Measurements from ENCODE around the gene PDXDC1.
A peak's percentile ranks its signal among the peaks of the same experiment; 100 is the strongest.
"Not testable (repeated sequence)": the region's sequence is repeated elsewhere in the genome, so short reads cannot be mapped to it uniquely, and the experiment has no call there.

Gene PDXDC1

GRCh38 chr16:14976971-14977736, 2.3 kb downstream of the PDXDC1 start:
- H3K9me3 ChIP-seq (ENCODE audit: severe bottlenecking); H3K36me3 ChIP-seq (ENCODE audit: low read depth); H3K27ac ChIP-seq (ENCODE audit: poor library complexity, severe bottlenecking); ATAC-seq (ENCODE audit: low read depth); H3K4me1 ChIP-seq (ENCODE audit: insufficient read depth, poor library complexity, severe bottlenecking); H3K4me3 ChIP-seq (ENCODE audit: severe bottlenecking); H3K27me3 ChIP-seq (ENCODE audit: insufficient read depth, poor library complexity, severe bottlenecking); DNase-seq (ENCODE audit: low spot score): not testable (repeated sequence)

- DNase-seq (ENCODE audit: low spot score); H3K4me3 ChIP-seq (ENCODE audit: severe bottlenecking); H3K9me3 ChIP-seq (ENCODE audit: severe bottlenecking); ATAC-seq (ENCODE audit: low read depth); H3K27me3 ChIP-seq (ENCODE audit: insufficient read depth, poor library complexity, severe bottlenecking); H3K4me1 ChIP-seq (ENCODE audit: insufficient read depth, poor library complexity, severe bottlenecking); H3K36me3 ChIP-seq (ENCODE audit: low read depth); H3K27ac ChIP-seq (ENCODE audit: poor library complexity, severe bottlenecking): not testable (repeated sequence)
Observed at GRCh38 chr16:14978281-14978680, 3.5 kb downstream of the PDXDC1 start.

GRCh38 chr16:14978908-14979307, 4.1 kb downstream of the PDXDC1 start:
- H3K4me1 ChIP-seq (ENCODE audit: insufficient read depth, poor library complexity, severe bottlenecking): not testable (repeated sequence)

GRCh38 chr16:14981234-14981633, 6.4 kb downstream of the PDXDC1 start:
- not testable (repeated sequence) for H3K27ac ChIP-seq (ENCODE audit: poor library complexity, severe bottlenecking); H3K4me3 ChIP-seq (ENCODE audit: severe bottlenecking); H3K9me3 ChIP-seq (ENCODE audit: severe bottlenecking); H3K4me1 ChIP-seq (ENCODE audit: insufficient read depth, poor library complexity, severe bottlenecking); ATAC-seq (ENCODE audit: low read depth); H3K27me3 ChIP-seq (ENCODE audit: insufficient read depth, poor library complexity, severe bottlenecking); DNase-seq (ENCODE audit: low spot score)
- H3K36me3 ChIP-seq (ENCODE audit: low read depth): peaks cover 14% of the 10 kb centered on the region

More at GRCh38 chr16:14978908-14979307, 4.1 kb downstream of the PDXDC1 start:
- H3K9me3 ChIP-seq (ENCODE audit: severe bottlenecking); DNase-seq (ENCODE audit: low spot score); H3K36me3 ChIP-seq (ENCODE audit: low read depth); H3K4me3 ChIP-seq (ENCODE audit: severe bottlenecking); H3K27ac ChIP-seq (ENCODE audit: poor library complexity, severe bottlenecking); ATAC-seq (ENCODE audit: low read depth); H3K27me3 ChIP-seq (ENCODE audit: insufficient read depth, poor library complexity, severe bottlenecking): not testable (repeated sequence)

- 0 out of 3 replicates have a peak, but pooled peaks have one; percentile 15 for ATAC-seq (ENCODE audit: low read depth)
- not testable (repeated sequence) for H3K27ac ChIP-seq (ENCODE audit: poor library complexity, severe bottlenecking); H3K9me3 ChIP-seq (ENCODE audit: severe bottlenecking); H3K4me3 ChIP-seq (ENCODE audit: severe bottlenecking); DNase-seq (ENCODE audit: low spot score); H3K4me1 ChIP-seq (ENCODE audit: insufficient read depth, poor library complexity, severe bottlenecking); H3K27me3 ChIP-seq (ENCODE audit: insufficient read depth, poor library complexity, severe bottlenecking)
- H3K36me3 ChIP-seq (ENCODE audit: low read depth): peaks cover 17% of the 10 kb centered on the region
Observed at GRCh38 chr16:14982521-14982920, 7.7 kb downstream of the PDXDC1 start.

GRCh38 chr16:14988092-14988491, 13.3 kb downstream of the PDXDC1 start:
- H3K36me3 ChIP-seq (ENCODE audit: low read depth): peaks cover 14% of the 10 kb centered on the region
- not testable (repeated sequence) for H3K27ac ChIP-seq (ENCODE audit: poor library complexity, severe bottlenecking); ATAC-seq (ENCODE audit: low read depth); H3K9me3 ChIP-seq (ENCODE audit: severe bottlenecking); H3K4me3 ChIP-seq (ENCODE audit: severe bottlenecking); H3K27me3 ChIP-seq (ENCODE audit: insufficient read depth, poor library complexity, severe bottlenecking); H3K4me1 ChIP-seq (ENCODE audit: insufficient read depth, poor library complexity, severe bottlenecking); DNase-seq (ENCODE audit: low spot score)

GRCh38 chr16:14988661-14989191, 13.9 kb downstream of the PDXDC1 start:
- H3K27ac ChIP-seq (ENCODE audit: poor library complexity, severe bottlenecking); H3K4me1 ChIP-seq (ENCODE audit: insufficient read depth, poor library complexity, severe bottlenecking); ATAC-seq (ENCODE audit: low read depth); H3K9me3 ChIP-seq (ENCODE audit: severe bottlenecking); H3K27me3 ChIP-seq (ENCODE audit: insufficient read depth, poor library complexity, severe bottlenecking); H3K4me3 ChIP-seq (ENCODE audit: severe bottlenecking): not testable (repeated sequence)
- peak; percentile 69 for DNase-seq (ENCODE audit: low spot score)
- peaks cover 14% of the 10 kb centered on the region for H3K36me3 ChIP-seq (ENCODE audit: low read depth)

GRCh38 chr16:14989291-14990281, 14.8 kb downstream of the PDXDC1 start:
- not testable (repeated sequence) for H3K27me3 ChIP-seq (ENCODE audit: insufficient read depth, poor library complexity, severe bottlenecking); H3K27ac ChIP-seq (ENCODE audit: poor library complexity, severe bottlenecking); DNase-seq (ENCODE audit: low spot score); H3K4me3 ChIP-seq (ENCODE audit: severe bottlenecking); H3K9me3 ChIP-seq (ENCODE audit: severe bottlenecking); H3K4me1 ChIP-seq (ENCODE audit: insufficient read depth, poor library complexity, severe bottlenecking)
- peaks cover 12% of the 10 kb centered on the region for H3K36me3 ChIP-seq (ENCODE audit: low read depth)
- ATAC-seq (ENCODE audit: low read depth): peak; percentile 59

- ATAC-seq (ENCODE audit: low read depth); H3K27me3 ChIP-seq (ENCODE audit: insufficient read depth, poor library complexity, severe bottlenecking); DNase-seq (ENCODE audit: low spot score); H3K4me3 ChIP-seq (ENCODE audit: severe bottlenecking); H3K27ac ChIP-seq (ENCODE audit: poor library complexity, severe bottlenecking); H3K4me1 ChIP-seq (ENCODE audit: insufficient read depth, poor library complexity, severe bottlenecking); H3K9me3 ChIP-seq (ENCODE audit: severe bottlenecking); H3K36me3 ChIP-seq (ENCODE audit: low read depth): not testable (repeated sequence)
Observed at GRCh38 chr16:14993277-14994151, 18.7 kb downstream of the PDXDC1 start.

GRCh38 chr16:14996702-14997101, 21.9 kb downstream of the PDXDC1 start:
- peaks cover 23% of the 10 kb centered on the region for H3K36me3 ChIP-seq (ENCODE audit: low read depth)
- not testable (repeated sequence) for DNase-seq (ENCODE audit: low spot score)

More at GRCh38 chr16:14996702-14997101, 21.9 kb downstream of the PDXDC1 start:
- H3K9me3 ChIP-seq (ENCODE audit: severe bottlenecking); H3K27ac ChIP-seq (ENCODE audit: poor library complexity, severe bottlenecking); ATAC-seq (ENCODE audit: low read depth); H3K4me3 ChIP-seq (ENCODE audit: severe bottlenecking); H3K4me1 ChIP-seq (ENCODE audit: insufficient read depth, poor library complexity, severe bottlenecking); H3K27me3 ChIP-seq (ENCODE audit: insufficient read depth, poor library complexity, severe bottlenecking): not testable (repeated sequence)

All from RWPE2 (cell line).